HEK293 (cell line): ENCODE measurements around the gene DNAJC7.
A peak's percentile ranks its signal among the peaks of the same experiment; 100 is the strongest.

Experiments
- CTCF ChIA-PET: fragments of 350-600 bp; formaldehyde crosslinking; extraction: SDS; loops from one replicate; lab custom pipeline; 2021; ENCODE audit warnings: antibody characterized with exemption; lab: Yijun Ruan, JAX
- POLR2A ChIA-PET: fragments of 300-600 bp; formaldehyde crosslinking; extraction: SDS; loops from one replicate; lab custom pipeline; 2020; ENCODE audit warnings: antibody characterized with exemption, inconsistent platforms; lab: Yijun Ruan, JAX
- H3K27ac ChIP-seq: fragments of 200-500 bp; sonication (Bioruptor generic); 2 replicates; pipeline ENCODE4 v1.5.1; 2014; ENCODE audit warnings: low read depth, low read length, control low read depth, inconsistent platforms; ENCODE audit errors: extremely low read depth
- H3K36me3 ChIP-seq, 2 experiments: fragments of 200-500 bp in 1 of 2; sonication (Bioruptor generic) in 1 of 2; 1 replicate in 1 of 2; 2 replicates in 1 of 2; pipeline ENCODE4 v1.5.1; 2014 to 2017; ENCODE audit warnings: inconsistent platforms in 2 of 2, low read length in 2 of 2; ENCODE audit not compliant: control insufficient read depth in 2 of 2, insufficient read depth in 1 of 2
- H3K4me1 ChIP-seq: fragments of 200-500 bp; sonication (Bioruptor generic); 2 replicates; pipeline ENCODE4 v1.5.1; 2014; ENCODE audit warnings: mild to moderate bottlenecking, low read length, inconsistent platforms; ENCODE audit not compliant: control insufficient read depth, insufficient read depth
- H3K4me3 ChIP-seq: 2 replicates; pipeline ENCODE4 v1.5.1; 2011; ENCODE audit warnings: low read depth, mild to moderate bottlenecking, control low read depth, low read length, moderate library complexity
- H3K9me3 ChIP-seq: fragments of 200-500 bp; sonication (Bioruptor generic); 2 replicates; pipeline ENCODE4 v1.5.1; 2014; ENCODE audit warnings: low read depth, low read length, inconsistent platforms; ENCODE audit not compliant: control insufficient read depth, insufficient read depth
- KLF10 ChIP-seq: fragments of 450-650 bp; IDR thresholded peaks from 2 replicates; pipeline ENCODE4 v1.5.1; 2018; ENCODE audit warnings: missing biosample characterization, mild to moderate bottlenecking, missing genetic modification characterization
- SCRT2 ChIP-seq: fragments of 450-650 bp; formaldehyde crosslinking; IDR thresholded peaks from 2 replicates; pipeline ENCODE4 v1.5.1; 2016; ENCODE audit warnings: missing biosample characterization, missing genetic modification characterization
- SETDB1 ChIP-seq: IDR thresholded peaks from one replicate; pipeline ENCODE4 v1.6.1; 2017; ENCODE audit warnings: mild to moderate bottlenecking, low read length, moderate library complexity, mixed read lengths; ENCODE audit not compliant: insufficient read length
- SP3 ChIP-seq: fragments of 450-650 bp; formaldehyde crosslinking; IDR thresholded peaks from 2 replicates; pipeline ENCODE4 v1.5.1; 2016; ENCODE audit warnings: missing biosample characterization, missing genetic modification characterization
- ZNF791 ChIP-seq: fragments of 450-650 bp; formaldehyde crosslinking; IDR thresholded peaks from 2 replicates; pipeline ENCODE4 v1.5.1; 2016; ENCODE audit warnings: missing biosample characterization, missing genetic modification characterization
- ZNF792 ChIP-seq: fragments of 450-650 bp; formaldehyde crosslinking; IDR thresholded peaks from 2 replicates; pipeline ENCODE4 v1.5.1; 2016; ENCODE audit warnings: missing biosample characterization, missing genetic modification characterization
- TF ChIP-seq, protein P1 (sequence below): fragments of 450-650 bp; formaldehyde crosslinking; IDR thresholded peaks from 2 replicates; pipeline ENCODE4 v1.5.1; 2016; ENCODE audit warnings: missing biosample characterization, missing genetic modification characterization
- TF ChIP-seq, protein P2 (sequence below): fragments of 450-650 bp; formaldehyde crosslinking; IDR thresholded peaks from 2 replicates; pipeline ENCODE4 v1.5.1; 2016; ENCODE audit warnings: missing biosample characterization, missing genetic modification characterization
- TF ChIP-seq, protein P3 (sequence below): fragments of 450-650 bp; formaldehyde crosslinking; conservative IDR thresholded peaks from 2 replicates; pipeline ENCODE4 v1.5.1; 2016; ENCODE audit warnings: low read depth, missing biosample characterization, missing genetic modification characterization

Gene DNAJC7

DNA sequence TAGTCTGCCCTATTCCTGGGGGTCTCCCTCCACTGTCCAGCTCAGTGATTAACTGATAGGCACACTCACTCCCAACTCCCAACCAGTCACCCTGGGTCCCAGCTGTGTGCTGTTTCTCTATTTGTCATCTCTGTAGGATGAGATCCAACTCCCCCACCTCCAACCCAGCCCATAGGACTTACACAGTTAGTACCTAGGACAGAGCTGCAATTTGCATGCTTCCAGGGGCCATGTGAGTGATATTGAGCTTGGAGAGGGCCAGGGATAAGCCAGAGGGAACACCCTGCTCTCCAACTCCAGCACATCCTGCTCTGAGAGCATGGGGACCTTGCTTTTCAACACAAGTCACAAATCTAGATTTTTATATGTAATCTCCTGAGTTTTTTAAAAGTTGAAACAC, 24.4 kb upstream of the DNAJC7 start:
- Histone ChIP-seq H3K4me1 (no peaks in the 10 kb centered on the region), H3K36me3 (no peaks in the 10 kb centered on the region), H3K4me3 (no peak overlapping the region), H3K9me3 (no peaks in the 10 kb centered on the region), H3K27ac (no peak overlapping the region)
- CTCF ChIA-PET = interaction anchor here (0.5 to 2.1 kb wide), 10 partner anchors 14 to 1636 kb away, joined by 3 to 13 read pairs (median 4); no protein-coding TSS in a partner anchor
- TF ChIP-seq, protein P1, sequence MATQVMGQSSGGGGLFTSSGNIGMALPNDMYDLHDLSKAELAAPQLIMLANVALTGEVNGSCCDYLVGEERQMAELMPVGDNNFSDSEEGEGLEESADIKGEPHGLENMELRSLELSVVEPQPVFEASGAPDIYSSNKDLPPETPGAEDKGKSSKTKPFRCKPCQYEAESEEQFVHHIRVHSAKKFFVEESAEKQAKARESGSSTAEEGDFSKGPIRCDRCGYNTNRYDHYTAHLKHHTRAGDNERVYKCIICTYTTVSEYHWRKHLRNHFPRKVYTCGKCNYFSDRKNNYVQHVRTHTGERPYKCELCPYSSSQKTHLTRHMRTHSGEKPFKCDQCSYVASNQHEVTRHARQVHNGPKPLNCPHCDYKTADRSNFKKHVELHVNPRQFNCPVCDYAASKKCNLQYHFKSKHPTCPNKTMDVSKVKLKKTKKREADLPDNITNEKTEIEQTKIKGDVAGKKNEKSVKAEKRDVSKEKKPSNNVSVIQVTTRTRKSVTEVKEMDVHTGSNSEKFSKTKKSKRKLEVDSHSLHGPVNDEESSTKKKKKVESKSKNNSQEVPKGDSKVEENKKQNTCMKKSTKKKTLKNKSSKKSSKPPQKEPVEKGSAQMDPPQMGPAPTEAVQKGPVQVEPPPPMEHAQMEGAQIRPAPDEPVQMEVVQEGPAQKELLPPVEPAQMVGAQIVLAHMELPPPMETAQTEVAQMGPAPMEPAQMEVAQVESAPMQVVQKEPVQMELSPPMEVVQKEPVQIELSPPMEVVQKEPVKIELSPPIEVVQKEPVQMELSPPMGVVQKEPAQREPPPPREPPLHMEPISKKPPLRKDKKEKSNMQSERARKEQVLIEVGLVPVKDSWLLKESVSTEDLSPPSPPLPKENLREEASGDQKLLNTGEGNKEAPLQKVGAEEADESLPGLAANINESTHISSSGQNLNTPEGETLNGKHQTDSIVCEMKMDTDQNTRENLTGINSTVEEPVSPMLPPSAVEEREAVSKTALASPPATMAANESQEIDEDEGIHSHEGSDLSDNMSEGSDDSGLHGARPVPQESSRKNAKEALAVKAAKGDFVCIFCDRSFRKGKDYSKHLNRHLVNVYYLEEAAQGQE = peak; percentile 90
- TF ChIP-seq SETDB1 (no peak), SP3 (tag by site-specific recombination) (no peak), ZNF791 (tag by site-specific recombination) (no peak)
- POLR2A ChIA-PET = interaction anchor here (0.7 kb wide), 2 partner anchors 24 to 57 kb away, joined by 3 to 4 read pairs; partner anchors contain the start of gene DNAJC7

DNA sequence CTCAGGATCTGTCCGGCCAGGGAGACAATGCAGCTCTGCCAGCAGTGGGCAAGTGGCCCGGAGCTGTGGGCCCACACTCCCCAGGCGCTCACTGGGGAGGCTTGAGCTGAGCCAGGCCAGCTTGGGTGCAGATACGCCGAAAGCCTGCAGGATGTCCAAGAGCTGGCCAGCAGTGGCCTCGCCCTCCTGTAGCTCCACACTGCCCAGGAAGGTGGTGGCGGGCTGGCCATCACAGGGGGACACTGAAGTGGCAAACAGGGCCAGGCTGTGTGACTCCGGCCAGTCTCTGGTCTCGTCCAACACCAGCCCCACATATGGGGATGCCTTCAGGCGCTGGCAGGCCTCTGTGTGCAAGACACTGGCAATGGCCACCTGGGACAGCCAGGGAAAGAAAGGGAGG, 23.6 kb upstream of the DNAJC7 start:
- H3K4me3 ChIP-seq = no peak overlapping the region
- TF ChIP-seq KLF10 = no peak
- TF ChIP-seq, protein P2, sequence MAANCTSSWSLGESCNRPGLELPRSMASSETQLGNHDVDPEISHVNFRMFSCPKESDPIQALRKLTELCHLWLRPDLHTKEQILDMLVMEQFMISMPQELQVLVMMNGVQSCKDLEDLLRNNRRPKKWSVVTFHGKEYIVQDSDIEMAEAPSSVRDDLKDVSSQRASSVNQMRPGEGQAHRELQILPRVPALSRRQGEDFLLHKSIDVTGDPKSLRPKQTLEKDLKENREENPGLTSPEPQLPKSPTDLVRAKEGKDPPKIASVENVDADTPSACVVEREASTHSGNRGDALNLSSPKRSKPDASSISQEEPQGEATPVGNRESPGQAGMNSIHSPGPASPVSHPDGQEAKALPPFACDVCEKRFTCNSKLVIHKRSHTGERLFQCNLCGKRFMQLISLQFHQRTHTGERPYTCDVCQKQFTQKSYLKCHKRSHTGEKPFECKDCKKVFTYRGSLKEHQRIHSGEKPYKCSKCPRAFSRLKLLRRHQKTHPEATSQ (tag by site-specific recombination) = no peak
- TF ChIP-seq, protein P3, sequence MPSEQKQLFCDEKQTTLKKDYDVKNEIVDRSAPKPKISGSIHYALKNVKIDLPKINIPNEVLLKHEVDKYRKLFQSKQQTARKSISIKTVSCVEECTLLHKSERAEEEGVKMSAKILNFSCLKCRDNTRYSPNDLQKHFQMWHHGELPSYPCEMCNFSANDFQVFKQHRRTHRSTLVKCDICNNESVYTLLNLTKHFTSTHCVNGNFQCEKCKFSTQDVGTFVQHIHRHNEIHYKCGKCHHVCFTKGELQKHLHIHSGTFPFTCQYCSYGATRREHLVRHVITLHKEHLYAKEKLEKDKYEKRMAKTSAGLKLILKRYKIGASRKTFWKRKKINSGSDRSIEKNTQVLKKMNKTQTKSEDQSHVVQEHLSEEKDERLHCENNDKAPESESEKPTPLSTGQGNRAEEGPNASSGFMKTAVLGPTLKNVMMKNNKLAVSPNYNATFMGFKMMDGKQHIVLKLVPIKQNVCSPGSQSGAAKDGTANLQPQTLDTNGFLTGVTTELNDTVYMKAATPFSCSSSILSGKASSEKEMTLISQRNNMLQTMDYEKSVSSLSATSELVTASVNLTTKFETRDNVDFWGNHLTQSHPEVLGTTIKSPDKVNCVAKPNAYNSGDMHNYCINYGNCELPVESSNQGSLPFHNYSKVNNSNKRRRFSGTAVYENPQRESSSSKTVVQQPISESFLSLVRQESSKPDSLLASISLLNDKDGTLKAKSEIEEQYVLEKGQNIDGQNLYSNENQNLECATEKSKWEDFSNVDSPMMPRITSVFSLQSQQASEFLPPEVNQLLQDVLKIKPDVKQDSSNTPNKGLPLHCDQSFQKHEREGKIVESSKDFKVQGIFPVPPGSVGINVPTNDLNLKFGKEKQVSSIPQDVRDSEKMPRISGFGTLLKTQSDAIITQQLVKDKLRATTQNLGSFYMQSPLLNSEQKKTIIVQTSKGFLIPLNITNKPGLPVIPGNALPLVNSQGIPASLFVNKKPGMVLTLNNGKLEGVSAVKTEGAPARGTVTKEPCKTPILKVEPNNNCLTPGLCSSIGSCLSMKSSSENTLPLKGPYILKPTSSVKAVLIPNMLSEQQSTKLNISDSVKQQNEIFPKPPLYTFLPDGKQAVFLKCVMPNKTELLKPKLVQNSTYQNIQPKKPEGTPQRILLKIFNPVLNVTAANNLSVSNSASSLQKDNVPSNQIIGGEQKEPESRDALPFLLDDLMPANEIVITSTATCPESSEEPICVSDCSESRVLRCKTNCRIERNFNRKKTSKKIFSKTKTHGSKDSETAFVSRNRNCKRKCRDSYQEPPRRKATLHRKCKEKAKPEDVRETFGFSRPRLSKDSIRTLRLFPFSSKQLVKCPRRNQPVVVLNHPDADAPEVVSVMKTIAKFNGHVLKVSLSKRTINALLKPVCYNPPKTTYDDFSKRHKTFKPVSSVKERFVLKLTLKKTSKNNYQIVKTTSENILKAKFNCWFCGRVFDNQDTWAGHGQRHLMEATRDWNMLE (tag by site-specific recombination) = no peak
- TF ChIP-seq ZNF792 (tag by site-specific recombination) = no peak
- TF ChIP-seq SCRT2 (tag by site-specific recombination) = no peak
- CTCF ChIA-PET = interaction anchor here (0.5 to 2.1 kb wide), 7 partner anchors 15 to 145 kb away, joined by 3 to 13 read pairs (median 6); no protein-coding TSS in a partner anchor
- H3K9me3 ChIP-seq = no peaks in the 10 kb centered on the region
- H3K27ac ChIP-seq = no peak overlapping the region
- H3K36me3 ChIP-seq = no peaks in the 10 kb centered on the region
- H3K4me1 ChIP-seq = no peaks in the 10 kb centered on the region
- POLR2A ChIA-PET = interaction anchor here (0.6 to 1.0 kb wide), 4 partner anchors 10 to 35 kb away, joined by 3 to 6 read pairs (median 4); partner anchors contain the start of gene DNAJC7
